NCI-H748 (cell line): ENCODE measurements around the gene SLC8A2.
"Not testable (repeated sequence)": the region's sequence is repeated elsewhere in the genome, so short reads cannot be mapped to it uniquely, and the experiment has no call there.

Experiments
- DNase-seq: peaks from one replicate; lab custom pipeline; 2025; ENCODE audit not compliant: unreplicated experiment; lab: John Stamatoyannopoulos, UW

Gene SLC8A2

DNA sequence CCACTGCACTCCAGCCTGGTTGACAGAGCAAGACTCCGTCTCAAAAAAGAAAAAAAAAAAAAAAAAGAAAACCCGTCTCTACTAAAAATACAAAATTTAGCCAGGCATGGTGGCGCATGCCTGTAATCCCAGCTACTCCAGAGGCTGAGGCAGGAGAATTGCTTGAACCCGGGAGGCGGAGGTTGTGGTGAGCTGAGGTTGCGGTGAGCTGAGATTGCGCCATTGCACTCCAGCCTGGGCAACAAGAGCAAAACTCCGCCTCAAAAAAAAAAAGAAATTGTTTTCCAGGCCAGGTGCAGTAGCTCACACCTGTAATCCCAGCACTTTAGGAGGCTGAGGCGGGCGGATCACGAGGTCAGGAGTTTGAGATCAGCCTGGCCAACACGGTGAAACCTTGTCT, 85.1 kb downstream of the SLC8A2 start:
- not testable (repeated sequence) for DNase-seq

DNA sequence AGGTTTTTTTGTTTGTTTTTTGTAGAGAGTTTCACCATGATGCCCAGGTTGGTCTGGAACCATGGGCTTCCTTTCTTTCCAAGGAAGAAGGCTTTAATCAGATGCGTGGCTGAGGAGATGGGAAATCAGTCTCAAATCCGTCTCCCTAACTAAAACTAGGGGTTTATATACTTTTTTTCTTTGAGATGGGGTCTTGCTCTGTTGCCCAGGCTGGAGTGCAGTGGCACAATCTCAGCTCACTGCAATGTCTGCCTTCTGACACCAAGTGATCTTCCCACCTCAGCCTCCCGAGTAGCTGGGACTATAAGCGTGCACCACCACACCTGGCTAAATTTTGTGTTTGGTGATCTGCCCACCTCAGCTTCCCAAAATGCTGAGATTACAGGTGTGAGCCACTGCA, 87.2 kb downstream of the SLC8A2 start:
- not testable (repeated sequence) for DNase-seq

DNA sequence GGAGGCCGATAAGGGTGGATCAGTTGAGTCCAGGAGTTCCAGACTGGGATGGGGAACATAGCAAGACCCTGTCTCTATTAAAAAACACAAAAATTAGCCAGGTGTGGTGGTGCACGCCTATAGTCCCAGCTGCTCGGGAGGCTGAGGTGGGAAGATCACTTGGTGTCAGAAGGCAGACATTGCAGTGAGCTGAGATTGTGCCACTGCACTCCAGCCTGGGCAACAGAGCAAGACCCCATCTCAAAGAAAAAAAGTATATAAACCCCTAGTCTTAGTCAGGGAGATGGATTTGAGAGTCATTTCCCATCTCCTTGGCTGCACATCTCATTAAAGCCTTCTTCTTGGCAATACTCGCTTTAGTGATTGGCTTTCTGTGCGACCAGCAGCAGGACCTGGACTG, 87.8 kb downstream of the SLC8A2 start:
- DNase-seq, result not testable (repeated sequence)

DNA sequence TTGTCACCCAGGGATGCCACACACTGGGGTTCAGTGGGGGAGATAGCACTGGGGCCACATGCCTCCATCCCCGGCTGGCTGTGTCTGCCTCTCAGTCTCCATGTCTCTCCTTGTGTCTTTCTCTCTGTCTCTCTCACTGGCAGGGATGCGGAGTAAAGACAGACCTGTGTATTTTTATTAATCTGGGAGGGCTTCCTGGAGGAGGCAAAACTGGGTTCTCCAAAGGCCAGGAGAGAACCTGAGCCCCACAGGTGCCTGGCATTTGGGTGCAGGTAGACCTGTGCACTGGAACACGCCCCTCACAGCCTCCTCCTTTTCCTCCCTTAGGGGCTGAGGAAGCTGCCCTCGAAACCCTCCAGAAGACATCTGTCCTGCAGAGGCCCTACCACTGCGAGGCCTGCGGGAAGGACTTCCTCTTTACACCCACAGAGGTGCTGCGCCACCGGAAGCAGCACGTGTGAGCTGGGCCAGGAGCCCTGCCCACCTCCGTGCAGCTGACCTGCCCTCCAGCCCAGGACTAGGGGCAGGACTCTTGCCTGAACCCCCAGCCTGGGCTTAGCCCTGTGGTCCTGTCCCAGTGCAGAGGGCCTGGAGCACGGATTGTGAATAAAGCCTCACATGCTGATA, 89.9 kb downstream of the SLC8A2 start:
- DNase-seq, result no peak

DNA sequence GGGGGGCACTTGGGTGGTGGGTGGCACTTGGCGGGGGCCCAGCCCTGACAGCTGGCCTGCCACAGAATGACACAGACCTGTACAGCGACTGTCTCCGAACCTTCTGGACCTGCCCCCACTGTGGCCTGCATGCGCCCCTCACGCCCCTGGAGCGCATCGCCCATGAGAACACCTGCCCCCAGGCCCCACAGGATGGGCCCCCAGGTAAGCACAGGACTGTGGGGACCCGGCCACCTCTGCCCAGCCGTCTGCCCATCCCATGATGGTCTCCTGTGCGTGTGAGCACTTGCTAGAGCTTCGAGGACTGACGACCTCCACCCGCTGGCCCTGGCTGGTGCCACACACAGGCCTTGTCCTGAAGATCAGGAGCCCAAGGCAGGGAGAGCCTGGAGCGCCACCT, 90.6 kb downstream of the SLC8A2 start:
- DNase-seq, result no peak

DNA sequence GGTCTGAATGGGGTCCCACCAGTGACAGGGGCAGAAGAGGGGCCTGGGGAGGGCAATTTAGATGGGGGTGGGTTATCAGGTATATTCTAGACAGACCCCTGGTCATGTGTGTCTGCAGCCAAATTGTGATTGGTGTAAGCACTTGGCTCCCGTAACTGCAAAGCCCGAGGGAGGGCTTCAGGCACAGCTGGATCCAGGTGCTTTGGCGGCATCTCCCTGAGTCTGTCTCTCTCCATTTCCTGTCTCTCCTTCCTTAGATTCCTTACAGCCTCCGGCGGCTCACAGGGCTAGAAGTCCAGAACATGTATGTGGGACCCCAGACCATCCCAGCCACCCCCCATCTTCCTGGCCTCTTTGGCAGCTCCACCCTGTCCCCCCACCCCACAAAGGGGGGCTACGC, 91.1 kb downstream of the SLC8A2 start:
- no peak for DNase-seq

DNA sequence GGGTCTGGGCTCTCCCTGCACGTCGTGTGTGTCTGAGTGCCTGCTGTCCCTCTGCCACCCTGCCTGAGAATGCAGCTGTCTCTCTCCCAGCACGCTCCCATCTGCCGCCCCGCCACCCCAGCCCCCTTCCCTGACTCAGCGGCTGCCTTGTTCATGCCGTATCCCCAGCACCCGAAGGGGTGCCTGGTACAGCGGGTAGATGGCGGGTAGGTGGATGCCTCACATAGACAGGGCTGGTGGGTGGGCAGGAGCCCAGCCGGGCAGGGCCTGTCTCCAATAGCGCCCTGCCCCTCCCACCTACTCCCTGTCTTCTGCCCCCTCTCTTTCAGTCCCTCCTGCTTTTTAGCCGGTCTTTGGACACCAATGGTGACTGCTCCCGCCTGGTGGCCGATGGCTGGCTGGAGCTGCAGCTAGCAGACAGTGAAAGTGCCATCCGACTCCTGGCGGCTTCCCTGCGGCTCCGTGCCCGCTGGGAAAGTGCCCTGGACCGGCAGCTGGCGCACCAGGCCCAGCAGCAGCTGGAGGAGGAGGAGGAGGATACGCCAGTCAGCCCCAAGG, 92.2 kb downstream of the SLC8A2 start:
- no peak for DNase-seq

DNA sequence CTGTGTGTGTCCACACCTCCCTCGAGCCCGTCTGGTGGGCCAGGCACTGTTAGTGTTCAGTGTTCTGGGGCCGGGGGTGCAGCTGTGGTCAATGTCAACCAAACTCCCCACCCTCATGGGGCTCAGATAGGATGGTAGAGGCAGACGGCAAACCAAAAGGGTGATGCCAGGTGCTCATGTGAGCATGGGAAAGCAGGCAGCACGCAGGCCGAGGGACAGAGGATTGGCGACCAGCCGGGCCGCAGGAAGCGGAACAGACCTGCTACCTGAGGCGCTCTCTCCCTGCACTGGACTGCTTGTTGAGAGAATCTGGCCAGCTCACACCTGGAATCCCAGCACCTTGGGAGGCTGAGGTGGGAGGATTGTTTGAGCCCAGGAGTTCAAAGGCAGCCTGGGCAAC, 93.4 kb downstream of the SLC8A2 start:
- DNase-seq, result no peak
